Transverse colon (tissue), 4 donors: ENCODE measurements around the gene ALPP.

Experiments used
- EP300 ChIP-seq: sonication (generic); formaldehyde crosslinking; IDR thresholded peaks from one replicate; pipeline ENCODE4 v1.6.1; 2017; ENCODE audit warnings: antibody characterized with exemption, low read depth
- POLR2A ChIP-seq: fragments of 450-650 bp; IDR thresholded peaks from one replicate; pipeline ENCODE4 v1.6.1; 2016; ENCODE audit warnings: antibody characterized with exemption, mild to moderate bottlenecking, moderate library complexity
- POLR2AphosphoS5 ChIP-seq, 3 donors: sonication (generic); formaldehyde crosslinking; IDR thresholded peaks; one replicate each; pipeline ENCODE4 v1.6.1; 2016; ENCODE audit warnings: antibody characterized with exemption in 3 of 3
- TF ChIP-seq, protein P1 (sequence below), 5 experiments: fragments of 200-600 bp in 3 of 5; fragments of 450-650 bp in 2 of 5; sonication (generic) in 3 of 5; IDR thresholded peaks; 1 replicate in 2 of 5; 2 replicates in 3 of 5; pipeline ENCODE4 v1.5.1; 2016 to 2017; ENCODE audit warnings: antibody characterized with exemption in 5 of 5, inconsistent platforms in 3 of 5, mild to moderate bottlenecking in 2 of 5, moderate library complexity in 1 of 5

GRCh38 chr2:232330068-232330999 lies 48.2 kb upstream of the ALPP start:
- TF ChIP-seq, protein P1, sequence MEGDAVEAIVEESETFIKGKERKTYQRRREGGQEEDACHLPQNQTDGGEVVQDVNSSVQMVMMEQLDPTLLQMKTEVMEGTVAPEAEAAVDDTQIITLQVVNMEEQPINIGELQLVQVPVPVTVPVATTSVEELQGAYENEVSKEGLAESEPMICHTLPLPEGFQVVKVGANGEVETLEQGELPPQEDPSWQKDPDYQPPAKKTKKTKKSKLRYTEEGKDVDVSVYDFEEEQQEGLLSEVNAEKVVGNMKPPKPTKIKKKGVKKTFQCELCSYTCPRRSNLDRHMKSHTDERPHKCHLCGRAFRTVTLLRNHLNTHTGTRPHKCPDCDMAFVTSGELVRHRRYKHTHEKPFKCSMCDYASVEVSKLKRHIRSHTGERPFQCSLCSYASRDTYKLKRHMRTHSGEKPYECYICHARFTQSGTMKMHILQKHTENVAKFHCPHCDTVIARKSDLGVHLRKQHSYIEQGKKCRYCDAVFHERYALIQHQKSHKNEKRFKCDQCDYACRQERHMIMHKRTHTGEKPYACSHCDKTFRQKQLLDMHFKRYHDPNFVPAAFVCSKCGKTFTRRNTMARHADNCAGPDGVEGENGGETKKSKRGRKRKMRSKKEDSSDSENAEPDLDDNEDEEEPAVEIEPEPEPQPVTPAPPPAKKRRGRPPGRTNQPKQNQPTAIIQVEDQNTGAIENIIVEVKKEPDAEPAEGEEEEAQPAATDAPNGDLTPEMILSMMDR (IDR thresholded peaks at IDR 0.05): no peak
- no peak for TF ChIP-seq POLR2A
- no peak for TF ChIP-seq EP300
- TF ChIP-seq POLR2AphosphoS5 (IDR thresholded peaks at IDR 0.05): no peak
